Heart left ventricle (tissue), 16 donors: ENCODE measurements around the gene B3GALT5. TPM values are rescaled to one million over a fixed set of nuclear protein-coding genes. Genes with fewer than 3 reads are reported as not detected.
A peak's percentile ranks its signal among the peaks of the same experiment; 100 is the strongest.

Source experiments
- ATAC-seq, 4 donors: fragments of 200-7000 bp; cut with Tn5 transposase; one replicate each; pipeline ENCODE4 v1.9.1; 2020 to 2022; ENCODE audit warnings: moderate library complexity in 4 of 4, mild to moderate bottlenecking in 3 of 4, moderate number of reproducible peaks in 1 of 4
- DNase-seq, 5 donors: peaks; one replicate each; pipeline ENCODE4 v3.0.0-alpha.2; 2020
- H3K27ac ChIP-seq, 12 donors: fragments of 200-600 bp; sonication (generic) in 4 of 12; one replicate each; pipeline versions ENCODE4 v1.5.0 to v1.8.0; 2016 to 2022; ENCODE audit warnings: mild to moderate bottlenecking in 2 of 12
- H3K27me3 ChIP-seq, 9 donors: fragments of 200-600 bp; sonication (generic) in 2 of 9; one replicate each; pipeline versions ENCODE4 v1.5.1 to v1.8.0; 2016 to 2022; ENCODE audit warnings: mild to moderate bottlenecking in 3 of 9
- H3K36me3 ChIP-seq, 9 donors: fragments of 200-600 bp; sonication (generic) in 2 of 9; one replicate each; pipeline versions ENCODE4 v1.5.0 to v1.8.0; 2018 to 2022; ENCODE audit warnings: mild to moderate bottlenecking in 2 of 9
- H3K4me1 ChIP-seq, 12 donors: fragments of 200-600 bp; sonication (generic) in 4 of 12; one replicate each; pipeline versions ENCODE4 v1.5.0 to v1.8.0; 2016 to 2022; ENCODE audit warnings: mild to moderate bottlenecking in 3 of 12
- H3K4me3 ChIP-seq, 12 donors: fragments of 200-600 bp; sonication (generic) in 4 of 12; one replicate each; pipeline versions ENCODE4 v1.5.0 to v1.8.0; 2017 to 2022; ENCODE audit warnings: mild to moderate bottlenecking in 9 of 12, moderate library complexity in 4 of 12
- H3K9me3 ChIP-seq, 12 donors: fragments of 200-600 bp; sonication (generic) in 4 of 12; one replicate each; pipeline versions ENCODE4 v1.5.0 to v1.8.0; 2016 to 2022; ENCODE audit warnings: mild to moderate bottlenecking in 1 of 12
- CTCF ChIP-seq, 12 donors: fragments of 200-600 bp; sonication (generic) in 4 of 12; IDR thresholded peaks; one replicate each; pipeline versions ENCODE4 v1.5.0 to v1.8.0; 2018 to 2022; ENCODE audit warnings: antibody characterized with exemption in 12 of 12, mild to moderate bottlenecking in 5 of 12
- POLR2A ChIP-seq, 2 donors: fragments of 450-650 bp; IDR thresholded peaks; one replicate each; pipeline ENCODE4 v1.6.1; 2017; ENCODE audit warnings: antibody characterized with exemption in 2 of 2, mild to moderate bottlenecking in 2 of 2, moderate library complexity in 2 of 2
- WGBS, 4 donors: extraction: QIAGEN DNeasy Blood & Tissue Kit in 2 of 4; methylation state at CpG; one replicate each; pipeline versions ENCODE4 v1.1.5 to v1.1.7; 2013 to 2018; 5-methylcytosine and 5-hydroxymethylcytosine counted together
- intact Hi-C, 10 donors: fragments of 100-400 bp; cut with DNase I; formaldehyde crosslinking; loops; one replicate each; pipeline versions ENCODE4 v1.11.1 to v1.14.2; 2022
- polyA plus RNA-seq, 2 donors: library from polyadenylated mRNA; stranded (reverse); fragments of 200-250 nt; gene quantifications; one replicate each; pipeline ENCODE4 v1.2.3, GENCODE V29; 2013
- total RNA-seq, 9 donors: library from RNA; depleted of rRNA in 2 of 9; stranded (reverse); fragments of >200 nt in 2 of 9; fragmentation: NEBNext Ultra II Directional in 3 of 9; extraction: Animal tissue kit (Norgen Biotek cat#: 25700) in 3 of 9; gene quantifications; one replicate each; pipeline versions ENCODE4 v1.1.0 to v1.2.4, GENCODE V29; 2016 to 2023
- donor health status: ischemic (EF 13 %, LVEDD 7.1; RV severe dilation, severe dysfunction).
- donor health status: healthy with polysubstance abuse.
- donor health status: DM: no; HTN: yes; CAD: no.
- donor health status: DM: no; HTN: no; CAD: no.
- donor health status: ischemic (EF 25% LVEDD 6.9; RV normal size, moderate dysfunction).
- donor health status: ischemic (EF 25% LVEDD 5.7; RV mildly dilated, moderate dysfunction).
- donor health status: healthy.
- donor health status: DM: yes; HTN: yes; CAD: no.
- donor health status: ischemic (EF 35%, LVEDD 5.7; RV mildly dilated, moderate dysfunction).
- donor health status: nonischemic (EF 11% LVEDD 7.7; RV severe dilation, severe dysfunction).
- donor health status: DM: yes; HTN: yes; CAD: no.
- donor health status: PGD.
- donor health status: ischemic (EF 29% LVEDD 5.4; RV normal size, mild dysfunction).
- donor health status: nonischemic (EF 23%, LVEDD 6.1; RV moderate dilation, normal function).

The B3GALT5 gene
- total and polyA plus RNA-seq, 11 donors, result 0.01 to 0.71 (median 0.07) TPM; not detected in 2

DNA sequence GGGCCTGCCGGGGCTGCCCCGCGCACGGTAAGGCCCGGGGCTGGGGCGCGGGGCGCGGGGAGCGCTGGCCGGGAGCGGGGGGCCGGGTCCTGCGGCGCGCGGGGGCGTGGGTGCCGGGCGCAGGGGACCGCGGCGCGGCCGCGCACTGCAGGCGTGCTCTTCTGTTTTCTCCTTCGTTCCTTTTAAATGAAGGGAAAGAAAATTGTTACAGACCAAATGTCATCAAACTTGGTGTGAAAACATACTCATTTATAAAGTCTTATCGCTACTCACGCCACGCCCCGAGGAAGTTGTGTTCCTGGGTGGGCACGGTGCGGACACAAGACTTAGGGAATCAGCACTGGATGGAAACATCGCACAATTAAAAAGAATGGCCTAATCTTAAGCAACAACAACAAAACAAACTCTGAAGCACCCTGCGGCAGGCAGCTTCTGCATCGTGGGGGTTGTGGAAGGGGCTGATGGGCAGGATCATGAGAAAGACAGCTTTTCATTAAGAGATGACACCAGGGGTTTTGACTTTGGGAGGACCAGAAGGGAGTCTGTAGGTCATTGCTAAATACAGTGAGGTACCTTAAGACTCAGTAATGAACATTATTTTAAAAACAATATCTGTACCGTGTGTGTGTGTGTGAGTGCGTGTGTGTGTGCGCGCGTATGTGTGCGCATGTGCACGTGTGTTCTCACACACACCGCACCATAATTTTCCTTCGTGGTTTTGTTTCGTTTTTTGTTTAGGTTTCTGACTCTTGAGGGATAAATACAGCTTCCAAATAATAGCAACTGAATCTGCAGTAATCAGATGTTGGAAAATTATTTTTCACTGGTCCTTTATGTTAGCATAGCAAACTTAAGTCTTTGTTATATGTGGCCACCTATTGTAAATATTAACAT, 548 bp downstream of the B3GALT5 start:
- no peak for ATAC-seq

GRCh38 chr21:39616211-39616772, 3.6 kb downstream of the B3GALT5 start:
- 53 to 64% (median 56%) methylated on average over 5 of the region's 5 CpGs for WGBS, 4 donors
- Histone ChIP-seq H3K4me3 (no peak overlapping the region), H3K27ac (no peak overlapping the region), H3K9me3 (peaks cover 0 to 10% (median 0%) of the 10 kb centered on the region in 12 donors), H3K27me3 (peaks cover 0 to 44% (median 19%) of the 10 kb centered on the region in 9 donors), H3K36me3 (no peaks in the 10 kb centered on the region), H3K4me1 (peaks cover 0 to 7% (median 0%) of the 10 kb centered on the region in 12 donors)
- TF ChIP-seq POLR2A (IDR thresholded peaks at IDR 0.05) (no peak), CTCF (IDR thresholded peaks at IDR 0.05) (no peak)
- ATAC-seq (no peak), DNase-seq (no peak)
- intact Hi-C loops, result no loop called here

More for the DNA sequence above, 548 bp downstream of the B3GALT5 start:
- Histone ChIP-seq H3K27me3 (peaks cover 0 to 44% (median 19%) of the 10 kb centered on the region in 9 donors), H3K36me3 (no peaks in the 10 kb centered on the region), H3K9me3 (peaks cover 0 to 6% (median 0%) of the 10 kb centered on the region in 12 donors), H3K4me3 (peak overlapping the region in 11 of 12 donors; percentile 2 to 54 (median 44)), H3K4me1 (peaks cover 0 to 7% (median 0%) of the 10 kb centered on the region in 12 donors), H3K27ac (no peak overlapping the region)
- WGBS, 4 donors, result 10 to 19% (median 13%) methylated on average over 32 to 47 of the region's 47 CpGs
- intact Hi-C loops, result no loop called here
- no peak for DNase-seq
- no peak for TF ChIP-seq POLR2A (IDR thresholded peaks at IDR 0.05)
- no peak for TF ChIP-seq CTCF (IDR thresholded peaks at IDR 0.05)

- Histone ChIP-seq H3K4me3 (no peak overlapping the region), H3K4me1 (no peaks in the 10 kb centered on the region), H3K9me3 (peaks cover 0 to 21% (median 0%) of the 10 kb centered on the region in 12 donors), H3K27me3 (peaks cover 0 to 10% (median 0%) of the 10 kb centered on the region in 9 donors), H3K36me3 (no peaks in the 10 kb centered on the region), H3K27ac (no peak overlapping the region)
- ATAC-seq (no peak), DNase-seq (no peak)
- intact Hi-C loops, result loop anchor here in 1 of 10 donors (5.0 kb wide), 1 partner anchor 51 kb away; no protein-coding TSS in a partner anchor
- TF ChIP-seq POLR2A (IDR thresholded peaks at IDR 0.05), result no peak
- TF ChIP-seq CTCF (IDR thresholded peaks at IDR 0.05), result no peak
These were observed 8.1 kb downstream of the B3GALT5 start for GRCh38 chr21:39620856-39621255.
